Sigmoid colon (tissue), 4 donors: ENCODE measurements around the gene CNOT10.

Source experiments
- CTCF ChIP-seq, 4 experiments: fragments of 450-650 bp in 3 of 4; fragments of 200-600 bp in 1 of 4; IDR thresholded peaks; one replicate each; pipeline ENCODE4 v1.5.1; 2016 to 2019; ENCODE audit warnings: antibody characterized with exemption in 4 of 4, mild to moderate bottlenecking in 3 of 4, moderate library complexity in 2 of 4
- POLR2AphosphoS5 ChIP-seq, 4 donors: sonication (generic); formaldehyde crosslinking; IDR thresholded peaks; one replicate each; pipeline ENCODE4 v1.6.1; 2017; ENCODE audit warnings: antibody characterized with exemption in 4 of 4

- no peak for TF ChIP-seq CTCF (IDR thresholded peaks at IDR 0.05)
- TF ChIP-seq POLR2AphosphoS5 (IDR thresholded peaks at IDR 0.05): no peak
These were observed 97.4 kb downstream of the CNOT10 start for GRCh38 chr3:32782407-32782806.
